Measurements from ENCODE around the gene MMS22L.
A peak's percentile ranks its signal among the peaks of the same experiment; 100 is the strongest.

Gene MMS22L

GRCh38 chr6:97282726-97283617 lies at the start of gene MMS22L:
MMS22L (minus strand) TSS chr6:97283216; CDS start chr6:97282477, 739 bp downstream.
- DNase-seq, result peak; percentile 91

GRCh38 chr6:97322811-97323210 lies 39.8 kb upstream of the MMS22L start:
- DNase-seq, result peak; percentile 69

- no peak for DNase-seq
These were observed 39.2 kb upstream of the MMS22L start for GRCh38 chr6:97322226-97322625.

GRCh38 chr6:97316978-97317377 lies 34.0 kb upstream of the MMS22L start:
- no peak for DNase-seq

GRCh38 chr6:97312241-97312640 lies 29.2 kb upstream of the MMS22L start:
- no peak for DNase-seq

- DNase-seq, result no peak
These were observed 23.7 kb upstream of the MMS22L start for GRCh38 chr6:97306544-97307320.

- DNase-seq, result no peak
These were observed 22.5 kb upstream of the MMS22L start for GRCh38 chr6:97305414-97306066.

GRCh38 chr6:97304701-97305100 lies 21.7 kb upstream of the MMS22L start:
- no peak for DNase-seq

- DNase-seq, result peak; percentile 82
These were observed 11.4 kb upstream of the MMS22L start for GRCh38 chr6:97294451-97294850.

- peak; percentile 58 for DNase-seq
These were observed 10.2 kb upstream of the MMS22L start for GRCh38 chr6:97293198-97293696.

GRCh38 chr6:97292671-97293070 lies 9.7 kb upstream of the MMS22L start:
- DNase-seq, result peak; percentile 94

- DNase-seq, result no peak
These were observed 8.9 kb upstream of the MMS22L start for GRCh38 chr6:97291896-97292295.

- no peak for DNase-seq
These were observed 6.3 kb upstream of the MMS22L start for GRCh38 chr6:97289332-97289731.

GRCh38 chr6:97288188-97288587 lies 5.2 kb upstream of the MMS22L start:
- no peak for DNase-seq

GRCh38 chr6:97282238-97282725 lies 734 bp downstream of the MMS22L start:
- peak; percentile 4 for DNase-seq

GRCh38 chr6:97280766-97281165 lies 2.2 kb downstream of the MMS22L start:
- no peak for DNase-seq

GRCh38 chr6:97275804-97276203 lies 7.2 kb downstream of the MMS22L start:
- no peak for DNase-seq

- no peak for DNase-seq
These were observed 13.2 kb downstream of the MMS22L start for GRCh38 chr6:97269821-97270220.

GRCh38 chr6:97262676-97263075 lies 20.3 kb downstream of the MMS22L start:
- DNase-seq, result no peak

- DNase-seq, result no peak
These were observed 36.2 kb downstream of the MMS22L start for GRCh38 chr6:97246842-97247241.

GRCh38 chr6:97240222-97240621 lies 42.8 kb downstream of the MMS22L start:
- DNase-seq, result peak; percentile 75

- no peak for DNase-seq
These were observed 51.1 kb downstream of the MMS22L start for GRCh38 chr6:97231911-97232310.

- no peak for DNase-seq
These were observed 60.1 kb downstream of the MMS22L start for GRCh38 chr6:97222903-97223302.
